HFFc6 (cell line): Measurements from ENCODE around the gene DHRSX. TPM values are rescaled to one million over a fixed set of nuclear protein-coding genes. Genes with fewer than 3 reads are reported as not detected.
"Not testable (repeated sequence)": the region's sequence is repeated elsewhere in the genome, so short reads cannot be mapped to it uniquely, and the experiment has no call there.

Experiments
- DNase-seq: peaks from one replicate; pipeline ENCODE4 v3.0.0-alpha.2; 2018
- H3K27ac Mint-ChIP-seq: 2 replicates; pipeline ENCODE4 v1.8.0; 2020; ENCODE audit warnings: mild to moderate bottlenecking, mixed read lengths
- H3K27me3 Mint-ChIP-seq: 2 replicates; pipeline ENCODE4 v1.8.0; 2021; ENCODE audit warnings: mild to moderate bottlenecking, moderate library complexity, mixed read lengths; ENCODE audit not compliant: insufficient read depth
- H3K36me3 Mint-ChIP-seq: 2 replicates; pipeline ENCODE4 v1.8.0; 2021; ENCODE audit warnings: low read depth, mixed read lengths
- H3K4me1 Mint-ChIP-seq: 2 replicates; pipeline ENCODE4 v1.8.0; 2020; ENCODE audit warnings: low read depth, mixed read lengths
- H3K4me3 Mint-ChIP-seq: 2 replicates; pipeline ENCODE4 v1.8.0; 2020; ENCODE audit warnings: mild to moderate bottlenecking, moderate library complexity, mixed read lengths
- H3K9me3 Mint-ChIP-seq: 2 replicates; pipeline ENCODE4 v1.8.0; 2020; ENCODE audit warnings: mild to moderate bottlenecking, mixed read lengths
- CTCF ChIP-seq: fragments of 200-600 bp; sonication (generic); IDR thresholded peaks from 2 replicates; pipeline ENCODE4 v1.5.0; 2021; ENCODE audit warnings: antibody characterized with exemption, mild to moderate bottlenecking
- total RNA-seq, 6 experiments: library from RNA; stranded (reverse); fragmentation: NEBNext Ultra II Directional; extraction: Animal tissue kit (Norgen Biotek cat#: 25700); gene quantifications; 2 replicates in 1 of 6; 3 replicates in 5 of 6; pipeline ENCODE4 v1.2.3, GENCODE V29; 2021

The DHRSX gene
- total RNA-seq, 6 experiments from 2014 or later: 19.6 to 27.1 (median 22.9) TPM

DNA sequence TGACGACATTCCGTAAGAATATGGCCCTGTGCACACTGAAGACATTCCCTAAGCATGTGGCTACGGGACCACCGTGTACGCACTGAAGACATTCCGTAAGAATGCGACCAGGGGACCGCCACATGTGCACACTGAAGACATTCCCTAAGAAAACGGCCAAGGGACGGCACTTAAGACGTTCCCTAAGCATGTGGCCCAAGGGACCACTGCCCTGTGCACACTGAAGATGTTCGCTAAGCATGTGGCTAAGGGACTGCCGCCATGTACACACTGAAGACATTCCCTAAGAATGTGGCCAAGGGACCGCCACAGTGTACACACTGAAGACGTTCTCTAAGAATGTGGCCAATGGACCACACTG is 21.4 kb downstream of the DHRSX start:
- no peak overlapping the region for H3K27ac Mint-ChIP-seq
- H3K4me3 Mint-ChIP-seq: no peak overlapping the region
- H3K4me1 Mint-ChIP-seq: peaks cover 11% of the 10 kb centered on the region
- H3K27me3 Mint-ChIP-seq: no peaks in the 10 kb centered on the region
- no peaks in the 10 kb centered on the region for H3K9me3 Mint-ChIP-seq
- TF ChIP-seq CTCF: no peak
- peaks cover 14% of the 10 kb centered on the region for H3K36me3 Mint-ChIP-seq
- no peak for DNase-seq

- Mint-ChIP-seq H3K4me1 (peaks cover 5% of the 10 kb centered on the region), H3K4me3 (no peak overlapping the region), H3K27me3 (no peaks in the 10 kb centered on the region), H3K36me3 (peaks cover 14% of the 10 kb centered on the region), H3K9me3 (no peaks in the 10 kb centered on the region), H3K27ac (no peak overlapping the region)
- no peak for TF ChIP-seq CTCF
- DNase-seq: no peak
Observed at GRCh38 chrX:2478546-2479419, 22.0 kb downstream of the DHRSX start.

DNA sequence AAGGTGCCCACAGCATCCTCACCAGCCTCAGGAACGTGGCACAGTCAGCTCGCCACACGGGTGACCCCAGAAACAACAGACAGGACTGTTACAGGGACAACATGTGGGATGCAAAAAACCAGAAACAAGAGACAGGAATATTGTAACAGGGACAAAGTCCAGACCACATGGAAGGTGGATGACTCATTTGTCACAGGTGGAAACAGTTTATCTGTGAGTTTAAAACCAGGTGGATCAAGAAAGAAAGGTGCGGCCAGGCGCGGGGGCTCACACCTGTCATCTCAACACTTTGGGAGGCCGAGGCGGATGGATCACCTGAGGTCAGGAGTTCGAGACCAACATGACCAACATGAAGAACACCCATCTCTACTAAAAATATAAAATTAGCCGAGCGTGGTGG is 23.5 kb downstream of the DHRSX start:
- peaks cover 14% of the 10 kb centered on the region for H3K36me3 Mint-ChIP-seq
- not testable (repeated sequence) for DNase-seq, H3K27me3 Mint-ChIP-seq, H3K9me3 Mint-ChIP-seq, H3K27ac Mint-ChIP-seq, H3K4me3 Mint-ChIP-seq, H3K4me1 Mint-ChIP-seq

DNA sequence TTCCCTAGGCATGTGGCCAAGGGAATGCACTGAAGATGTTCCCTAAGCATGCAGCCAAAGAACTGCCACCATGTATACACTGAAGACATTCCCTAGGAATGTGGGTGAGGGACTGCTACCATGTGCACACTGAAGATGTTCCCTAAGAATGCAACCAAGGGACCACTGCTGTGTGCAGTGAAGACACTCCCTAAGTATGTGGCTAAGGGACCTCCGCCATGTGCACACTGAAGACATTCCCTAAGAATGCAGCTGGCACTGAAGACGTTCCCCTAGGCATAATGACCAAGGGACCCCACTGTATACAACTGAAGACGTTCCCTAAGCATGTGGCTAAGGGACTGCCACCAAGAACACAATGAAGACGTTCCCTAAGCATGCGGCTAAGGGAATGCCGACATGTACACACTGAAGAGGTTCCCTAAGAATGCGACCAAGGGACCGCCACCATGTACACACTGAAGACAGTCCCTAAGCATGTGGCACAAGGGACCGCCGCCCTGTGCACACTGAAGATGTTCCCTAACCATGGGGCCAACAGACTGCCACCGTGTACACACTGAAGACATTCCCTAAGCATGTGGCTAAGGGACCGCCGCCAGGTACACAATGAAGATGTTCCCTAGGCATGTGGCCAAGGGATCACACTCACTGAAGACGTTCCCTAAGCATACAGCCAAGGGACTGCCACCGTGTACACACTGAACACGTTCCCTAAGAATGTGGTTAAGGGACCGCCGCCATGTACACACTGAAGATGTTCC is 25.6 kb downstream of the DHRSX start:
- no peak for DNase-seq
- TF ChIP-seq CTCF: no peak
- H3K27ac Mint-ChIP-seq: no peak overlapping the region
- no peaks in the 10 kb centered on the region for H3K4me1 Mint-ChIP-seq
- H3K27me3 Mint-ChIP-seq: no peaks in the 10 kb centered on the region
- H3K4me3 Mint-ChIP-seq: no peak overlapping the region
- H3K9me3 Mint-ChIP-seq: no peaks in the 10 kb centered on the region
- peaks cover 11% of the 10 kb centered on the region for H3K36me3 Mint-ChIP-seq

- Mint-ChIP-seq H3K27me3 (no peaks in the 10 kb centered on the region), H3K36me3 (peaks cover 11% of the 10 kb centered on the region; the same call in 1 of the 2 replicates), H3K27ac (no peak overlapping the region), H3K9me3 (no peaks in the 10 kb centered on the region; the same call in 1 of the 2 replicates), H3K4me3 (no peak overlapping the region), H3K4me1 (no peaks in the 10 kb centered on the region)
- no peak for DNase-seq
- no peak for TF ChIP-seq CTCF
Observed at GRCh38 chrX:2474280-2474962, 26.4 kb downstream of the DHRSX start.

- not testable (repeated sequence) for H3K4me3 Mint-ChIP-seq, H3K9me3 Mint-ChIP-seq, H3K27ac Mint-ChIP-seq, H3K4me1 Mint-ChIP-seq, DNase-seq, H3K27me3 Mint-ChIP-seq
- peaks cover 11% of the 10 kb centered on the region; the same call in 1 of the 2 replicates for H3K36me3 Mint-ChIP-seq
Observed at GRCh38 chrX:2473064-2473463, 27.7 kb downstream of the DHRSX start.
